Measurements from ENCODE around the gene INO80C. TPM values are rescaled to one million over a fixed set of nuclear protein-coding genes. Genes with fewer than 3 reads are reported as not detected.

INO80C gene
- total RNA-seq, 1 experiment from 2014 or later, result 42.3 TPM

DNA sequence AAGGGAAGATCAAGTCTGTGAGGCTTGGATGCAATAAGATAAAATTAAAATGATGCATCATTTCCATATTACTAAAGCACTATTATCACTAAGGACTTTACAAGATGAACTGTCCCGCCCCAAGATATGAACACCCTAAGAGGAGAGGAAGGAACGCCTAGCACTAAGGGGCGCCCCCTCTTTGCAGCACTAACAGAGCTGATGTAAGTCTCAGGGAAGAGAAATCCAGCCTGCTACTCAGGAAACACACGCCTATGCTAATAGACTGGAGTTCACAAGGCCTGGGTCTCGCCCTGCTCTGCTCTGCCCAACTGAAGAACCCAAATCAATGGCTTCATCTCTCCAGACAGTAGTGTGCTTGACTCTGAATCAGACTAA is 6.1 kb downstream of the INO80C start (continued):
- TF ChIP-seq, protein P1, sequence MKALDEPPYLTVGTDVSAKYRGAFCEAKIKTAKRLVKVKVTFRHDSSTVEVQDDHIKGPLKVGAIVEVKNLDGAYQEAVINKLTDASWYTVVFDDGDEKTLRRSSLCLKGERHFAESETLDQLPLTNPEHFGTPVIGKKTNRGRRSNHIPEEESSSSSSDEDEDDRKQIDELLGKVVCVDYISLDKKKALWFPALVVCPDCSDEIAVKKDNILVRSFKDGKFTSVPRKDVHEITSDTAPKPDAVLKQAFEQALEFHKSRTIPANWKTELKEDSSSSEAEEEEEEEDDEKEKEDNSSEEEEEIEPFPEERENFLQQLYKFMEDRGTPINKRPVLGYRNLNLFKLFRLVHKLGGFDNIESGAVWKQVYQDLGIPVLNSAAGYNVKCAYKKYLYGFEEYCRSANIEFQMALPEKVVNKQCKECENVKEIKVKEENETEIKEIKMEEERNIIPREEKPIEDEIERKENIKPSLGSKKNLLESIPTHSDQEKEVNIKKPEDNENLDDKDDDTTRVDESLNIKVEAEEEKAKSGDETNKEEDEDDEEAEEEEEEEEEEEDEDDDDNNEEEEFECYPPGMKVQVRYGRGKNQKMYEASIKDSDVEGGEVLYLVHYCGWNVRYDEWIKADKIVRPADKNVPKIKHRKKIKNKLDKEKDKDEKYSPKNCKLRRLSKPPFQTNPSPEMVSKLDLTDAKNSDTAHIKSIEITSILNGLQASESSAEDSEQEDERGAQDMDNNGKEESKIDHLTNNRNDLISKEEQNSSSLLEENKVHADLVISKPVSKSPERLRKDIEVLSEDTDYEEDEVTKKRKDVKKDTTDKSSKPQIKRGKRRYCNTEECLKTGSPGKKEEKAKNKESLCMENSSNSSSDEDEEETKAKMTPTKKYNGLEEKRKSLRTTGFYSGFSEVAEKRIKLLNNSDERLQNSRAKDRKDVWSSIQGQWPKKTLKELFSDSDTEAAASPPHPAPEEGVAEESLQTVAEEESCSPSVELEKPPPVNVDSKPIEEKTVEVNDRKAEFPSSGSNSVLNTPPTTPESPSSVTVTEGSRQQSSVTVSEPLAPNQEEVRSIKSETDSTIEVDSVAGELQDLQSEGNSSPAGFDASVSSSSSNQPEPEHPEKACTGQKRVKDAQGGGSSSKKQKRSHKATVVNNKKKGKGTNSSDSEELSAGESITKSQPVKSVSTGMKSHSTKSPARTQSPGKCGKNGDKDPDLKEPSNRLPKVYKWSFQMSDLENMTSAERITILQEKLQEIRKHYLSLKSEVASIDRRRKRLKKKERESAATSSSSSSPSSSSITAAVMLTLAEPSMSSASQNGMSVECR (CRISPR knock-in tag; IDR thresholded peaks at IDR 0.05; ENCODE audit: borderline replicate concordance), result no peak
- TF ChIP-seq, protein P2, sequence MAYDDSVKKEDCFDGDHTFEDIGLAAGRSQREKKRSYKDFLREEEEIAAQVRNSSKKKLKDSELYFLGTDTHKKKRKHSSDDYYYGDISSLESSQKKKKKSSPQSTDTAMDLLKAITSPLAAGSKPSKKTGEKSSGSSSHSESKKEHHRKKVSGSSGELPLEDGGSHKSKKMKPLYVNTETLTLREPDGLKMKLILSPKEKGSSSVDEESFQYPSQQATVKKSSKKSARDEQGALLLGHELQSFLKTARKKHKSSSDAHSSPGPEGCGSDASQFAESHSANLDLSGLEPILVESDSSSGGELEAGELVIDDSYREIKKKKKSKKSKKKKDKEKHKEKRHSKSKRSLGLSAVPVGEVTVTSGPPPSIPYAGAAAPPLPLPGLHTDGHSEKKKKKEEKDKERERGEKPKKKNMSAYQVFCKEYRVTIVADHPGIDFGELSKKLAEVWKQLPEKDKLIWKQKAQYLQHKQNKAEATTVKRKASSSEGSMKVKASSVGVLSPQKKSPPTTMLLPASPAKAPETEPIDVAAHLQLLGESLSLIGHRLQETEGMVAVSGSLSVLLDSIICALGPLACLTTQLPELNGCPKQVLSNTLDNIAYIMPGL (CRISPR knock-in tag; IDR thresholded peaks at IDR 0.05), result no peak
- TF ChIP-seq ZNF317 (CRISPR knock-in tag; IDR thresholded peaks at IDR 0.05; ENCODE audit: borderline replicate concordance, low read depth), result no peak
- TF ChIP-seq ZBTB21 (CRISPR knock-in tag; IDR thresholded peaks at IDR 0.05; ENCODE audit: borderline replicate concordance), result no peak
- no peak for TF ChIP-seq CBFB (CRISPR knock-in tag; IDR thresholded peaks at IDR 0.05; ENCODE audit: low read depth)
- TF ChIP-seq GRHL2 (CRISPR knock-in tag; IDR thresholded peaks at IDR 0.05; ENCODE audit: insufficient replicate concordance, severe bottlenecking), result no peak
- no peak for TF ChIP-seq SMAD3 (CRISPR knock-in tag; IDR thresholded peaks at IDR 0.05; ENCODE audit: borderline replicate concordance)

DNA sequence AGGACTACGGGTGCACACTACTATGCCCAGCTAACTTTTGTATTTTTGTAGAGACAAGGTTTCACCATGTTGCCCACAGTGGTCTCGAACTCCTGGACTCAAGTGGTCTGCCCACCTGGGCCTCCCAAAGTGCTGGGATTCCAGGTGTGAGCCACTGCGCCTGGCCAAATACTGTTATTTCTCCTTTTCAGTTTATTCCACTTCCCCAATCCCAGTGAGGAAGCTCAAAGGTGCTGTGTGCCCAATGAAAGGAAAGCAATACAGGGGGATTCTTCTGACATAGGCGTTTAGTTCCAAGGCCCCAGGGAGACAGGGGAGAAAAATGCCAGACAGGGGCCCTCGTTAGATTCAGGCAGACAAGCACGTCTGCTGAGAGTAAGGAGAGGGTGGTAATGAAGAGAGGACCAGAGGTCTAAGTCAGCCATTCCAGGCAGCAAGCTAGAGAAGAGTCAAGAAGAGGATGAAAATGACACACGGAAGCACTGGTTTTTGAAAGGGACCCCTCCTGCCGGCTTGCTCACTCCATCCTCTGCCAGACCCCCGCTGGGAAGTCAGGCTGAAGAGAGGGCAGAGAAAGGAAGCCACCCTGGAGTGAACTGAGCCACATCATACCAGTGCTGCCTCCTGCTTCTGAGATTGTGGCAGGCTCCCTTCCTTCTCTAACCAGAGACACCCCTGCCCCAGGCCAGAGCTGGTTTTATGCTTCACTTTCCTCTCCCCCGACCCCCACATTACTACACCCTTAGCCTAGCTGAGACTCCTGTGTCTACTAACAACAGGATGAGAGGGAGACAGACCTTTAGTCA is 6.7 kb downstream of the INO80C start:
- Mint-ChIP-seq H3K27ac (peak overlapping the region; percentile 95), H3K27me3 (ENCODE audit: low read depth) (no peaks in the 10 kb centered on the region), H3K4me1 (peaks cover 87% of the 10 kb centered on the region), H3K4me3 (peak overlapping the region; percentile 37), H3K36me3 (peaks cover 6% of the 10 kb centered on the region), H3K9me3 (no peaks in the 10 kb centered on the region)
- ChIA-PET POLR2A (no interaction called here), CTCF (interaction anchor here (1.1 kb wide), 1 partner anchor 35 kb away, joined by 3 read pairs; no protein-coding TSS in a partner anchor)
- peak; percentile 51 for ATAC-seq
- DNase-seq (ENCODE audit: low spot score), result no peak
- TF ChIP-seq, protein P3, sequence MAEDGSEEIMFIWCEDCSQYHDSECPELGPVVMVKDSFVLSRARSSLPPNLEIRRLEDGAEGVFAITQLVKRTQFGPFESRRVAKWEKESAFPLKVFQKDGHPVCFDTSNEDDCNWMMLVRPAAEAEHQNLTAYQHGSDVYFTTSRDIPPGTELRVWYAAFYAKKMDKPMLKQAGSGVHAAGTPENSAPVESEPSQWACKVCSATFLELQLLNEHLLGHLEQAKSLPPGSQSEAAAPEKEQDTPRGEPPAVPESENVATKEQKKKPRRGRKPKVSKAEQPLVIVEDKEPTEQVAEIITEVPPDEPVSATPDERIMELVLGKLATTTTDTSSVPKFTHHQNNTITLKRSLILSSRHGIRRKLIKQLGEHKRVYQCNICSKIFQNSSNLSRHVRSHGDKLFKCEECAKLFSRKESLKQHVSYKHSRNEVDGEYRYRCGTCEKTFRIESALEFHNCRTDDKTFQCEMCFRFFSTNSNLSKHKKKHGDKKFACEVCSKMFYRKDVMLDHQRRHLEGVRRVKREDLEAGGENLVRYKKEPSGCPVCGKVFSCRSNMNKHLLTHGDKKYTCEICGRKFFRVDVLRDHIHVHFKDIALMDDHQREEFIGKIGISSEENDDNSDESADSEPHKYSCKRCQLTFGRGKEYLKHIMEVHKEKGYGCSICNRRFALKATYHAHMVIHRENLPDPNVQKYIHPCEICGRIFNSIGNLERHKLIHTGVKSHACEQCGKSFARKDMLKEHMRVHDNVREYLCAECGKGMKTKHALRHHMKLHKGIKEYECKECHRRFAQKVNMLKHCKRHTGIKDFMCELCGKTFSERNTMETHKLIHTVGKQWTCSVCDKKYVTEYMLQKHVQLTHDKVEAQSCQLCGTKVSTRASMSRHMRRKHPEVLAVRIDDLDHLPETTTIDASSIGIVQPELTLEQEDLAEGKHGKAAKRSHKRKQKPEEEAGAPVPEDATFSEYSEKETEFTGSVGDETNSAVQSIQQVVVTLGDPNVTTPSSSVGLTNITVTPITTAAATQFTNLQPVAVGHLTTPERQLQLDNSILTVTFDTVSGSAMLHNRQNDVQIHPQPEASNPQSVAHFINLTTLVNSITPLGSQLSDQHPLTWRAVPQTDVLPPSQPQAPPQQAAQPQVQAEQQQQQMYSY (CRISPR knock-in tag; IDR thresholded peaks at IDR 0.05), result 0 out of 2 replicates have a peak, but pooled peaks have one; percentile 34
- TF ChIP-seq SP1 (CRISPR knock-in tag; conservative IDR thresholded peaks at IDR 0.05), result no peak
- TF ChIP-seq TP53 (CRISPR knock-in tag; IDR thresholded peaks at IDR 0.05), result no peak
- peak; percentile 38; the same call in 1 of the 2 replicates for TF ChIP-seq ZNF423 (CRISPR knock-in tag; IDR thresholded peaks at IDR 0.05)
- TF ChIP-seq, protein P4, sequence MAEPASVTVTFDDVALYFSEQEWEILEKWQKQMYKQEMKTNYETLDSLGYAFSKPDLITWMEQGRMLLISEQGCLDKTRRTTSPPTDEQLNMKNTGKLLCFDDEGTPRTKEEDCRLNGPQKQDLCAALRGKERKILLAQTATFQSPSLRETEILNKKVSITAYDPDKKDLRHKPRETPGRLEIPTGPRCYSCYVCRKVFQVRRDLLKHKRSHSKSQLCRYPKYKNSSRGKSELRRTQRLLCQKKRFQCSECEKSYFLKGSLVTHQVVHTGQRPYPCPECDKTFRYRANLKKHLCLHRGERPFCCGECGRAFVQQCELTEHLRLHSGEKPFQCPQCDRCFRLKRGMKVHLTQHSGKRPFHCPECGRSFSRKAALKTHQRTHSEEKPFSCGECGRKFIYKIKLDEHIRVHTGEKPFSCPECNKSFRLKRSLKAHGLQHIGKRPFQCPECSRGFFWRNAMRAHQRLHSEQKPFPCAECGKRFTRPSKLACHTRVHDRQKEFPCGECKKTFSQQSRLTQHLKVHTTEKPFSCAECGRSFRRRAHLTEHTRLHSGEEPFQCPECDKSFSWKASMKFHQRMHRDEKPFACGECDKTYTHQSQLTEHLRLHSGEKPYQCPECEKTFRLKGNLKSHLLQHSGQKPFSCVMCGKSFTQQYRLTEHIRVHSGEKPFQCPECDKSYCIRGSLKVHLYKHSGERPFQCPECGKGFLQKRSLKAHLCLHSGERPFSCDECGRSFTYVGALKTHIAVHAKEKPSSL (CRISPR knock-in tag; conservative IDR thresholded peaks at IDR 0.05), result no peak
- TF ChIP-seq, protein P5, sequence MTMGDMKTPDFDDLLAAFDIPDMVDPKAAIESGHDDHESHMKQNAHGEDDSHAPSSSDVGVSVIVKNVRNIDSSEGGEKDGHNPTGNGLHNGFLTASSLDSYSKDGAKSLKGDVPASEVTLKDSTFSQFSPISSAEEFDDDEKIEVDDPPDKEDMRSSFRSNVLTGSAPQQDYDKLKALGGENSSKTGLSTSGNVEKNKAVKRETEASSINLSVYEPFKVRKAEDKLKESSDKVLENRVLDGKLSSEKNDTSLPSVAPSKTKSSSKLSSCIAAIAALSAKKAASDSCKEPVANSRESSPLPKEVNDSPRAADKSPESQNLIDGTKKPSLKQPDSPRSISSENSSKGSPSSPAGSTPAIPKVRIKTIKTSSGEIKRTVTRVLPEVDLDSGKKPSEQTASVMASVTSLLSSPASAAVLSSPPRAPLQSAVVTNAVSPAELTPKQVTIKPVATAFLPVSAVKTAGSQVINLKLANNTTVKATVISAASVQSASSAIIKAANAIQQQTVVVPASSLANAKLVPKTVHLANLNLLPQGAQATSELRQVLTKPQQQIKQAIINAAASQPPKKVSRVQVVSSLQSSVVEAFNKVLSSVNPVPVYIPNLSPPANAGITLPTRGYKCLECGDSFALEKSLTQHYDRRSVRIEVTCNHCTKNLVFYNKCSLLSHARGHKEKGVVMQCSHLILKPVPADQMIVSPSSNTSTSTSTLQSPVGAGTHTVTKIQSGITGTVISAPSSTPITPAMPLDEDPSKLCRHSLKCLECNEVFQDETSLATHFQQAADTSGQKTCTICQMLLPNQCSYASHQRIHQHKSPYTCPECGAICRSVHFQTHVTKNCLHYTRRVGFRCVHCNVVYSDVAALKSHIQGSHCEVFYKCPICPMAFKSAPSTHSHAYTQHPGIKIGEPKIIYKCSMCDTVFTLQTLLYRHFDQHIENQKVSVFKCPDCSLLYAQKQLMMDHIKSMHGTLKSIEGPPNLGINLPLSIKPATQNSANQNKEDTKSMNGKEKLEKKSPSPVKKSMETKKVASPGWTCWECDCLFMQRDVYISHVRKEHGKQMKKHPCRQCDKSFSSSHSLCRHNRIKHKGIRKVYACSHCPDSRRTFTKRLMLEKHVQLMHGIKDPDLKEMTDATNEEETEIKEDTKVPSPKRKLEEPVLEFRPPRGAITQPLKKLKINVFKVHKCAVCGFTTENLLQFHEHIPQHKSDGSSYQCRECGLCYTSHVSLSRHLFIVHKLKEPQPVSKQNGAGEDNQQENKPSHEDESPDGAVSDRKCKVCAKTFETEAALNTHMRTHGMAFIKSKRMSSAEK (CRISPR knock-in tag; IDR thresholded peaks at IDR 0.05; ENCODE audit: borderline replicate concordance), result no peak
- TF ChIP-seq, protein P2 (CRISPR knock-in tag; IDR thresholded peaks at IDR 0.05), result no peak

Measured in WTC11 (cell line).